Stimulated activated CD8-positive, alpha-beta memory T cell treated with anti-CD3 and anti-CD28 coated beads, Interleukin-15, amount 100 ng/mL, for 48 hours (primary cell): ENCODE results near the gene NDST1.

Experiments used
- DNase-seq, 2 donors: peaks; one replicate each; pipeline ENCODE4 v3.0.0-alpha.2; 2020; ENCODE audit warnings: low read depth in 2 of 2

NDST1 gene

GRCh38 chr5:150570333-150570732, 62.4 kb downstream of the NDST1 start:
- no peak for DNase-seq

GRCh38 chr5:150571836-150572235, 63.9 kb downstream of the NDST1 start:
- no peak for DNase-seq

- DNase-seq: no peak
Measured at GRCh38 chr5:150573216-150573615, 65.3 kb downstream of the NDST1 start.

- no peak for DNase-seq
Measured at GRCh38 chr5:150573867-150574817, 66.2 kb downstream of the NDST1 start.

- no peak for DNase-seq
Measured at GRCh38 chr5:150574818-150575547, 67.1 kb downstream of the NDST1 start.

- no peak for DNase-seq
Measured at GRCh38 chr5:150575745-150576448, 68.0 kb downstream of the NDST1 start.

- DNase-seq: no peak
Measured at GRCh38 chr5:150576449-150576949, 68.6 kb downstream of the NDST1 start.

- no peak for DNase-seq
Measured at GRCh38 chr5:150577378-150578139, 69.6 kb downstream of the NDST1 start.

GRCh38 chr5:150578781-150579461, 71.0 kb downstream of the NDST1 start:
- DNase-seq: no peak

GRCh38 chr5:150579462-150580400, 71.8 kb downstream of the NDST1 start:
- no peak for DNase-seq

- no peak for DNase-seq
Measured at GRCh38 chr5:150580917-150581316, 73.0 kb downstream of the NDST1 start.

- DNase-seq: no peak
Measured at GRCh38 chr5:150582241-150583109, 74.5 kb downstream of the NDST1 start.

- DNase-seq: no peak
Measured at GRCh38 chr5:150583541-150584225, 75.8 kb downstream of the NDST1 start.

- no peak for DNase-seq
Measured at GRCh38 chr5:150584556-150585335, 76.8 kb downstream of the NDST1 start.

- DNase-seq: no peak
Measured at GRCh38 chr5:150585781-150586341, 77.9 kb downstream of the NDST1 start.

GRCh38 chr5:150587016-150587415, 79.1 kb downstream of the NDST1 start:
- DNase-seq: no peak
